HG02642 (cell line): ENCODE data around the gene ZNF512B.

Experiments
- ATAC-seq: cut with Tn5 transposase; IDR thresholded peaks from one replicate; pipeline ENCODE4 v1.9.1; 2021; ENCODE audit warnings: mild to moderate bottlenecking; ENCODE audit not compliant: unreplicated experiment, poor library complexity

Gene ZNF512B

GRCh38 chr20:63951398-63952209 is 18.1 kb downstream of the ZNF512B start:
- ATAC-seq = no peak

GRCh38 chr20:63950701-63951397 is 18.9 kb downstream of the ZNF512B start:
- no peak for ATAC-seq

GRCh38 chr20:63947638-63948456 is 21.9 kb downstream of the ZNF512B start:
- ATAC-seq = no peak

GRCh38 chr20:63946986-63947637 is 22.6 kb downstream of the ZNF512B start:
- no peak for ATAC-seq

GRCh38 chr20:63945921-63946920 is 23.5 kb downstream of the ZNF512B start:
- no peak for ATAC-seq

- ATAC-seq = no peak
Measured at GRCh38 chr20:63945031-63945658, 24.6 kb downstream of the ZNF512B start.

- no peak for ATAC-seq
Measured at GRCh38 chr20:63944078-63944941, 25.4 kb downstream of the ZNF512B start.

- no peak for ATAC-seq
Measured at GRCh38 chr20:63943808-63944077, 26.0 kb downstream of the ZNF512B start.

- ATAC-seq = no peak
Measured at GRCh38 chr20:63942969-63943807, 26.5 kb downstream of the ZNF512B start.

- ATAC-seq = no peak
Measured at GRCh38 chr20:63942250-63942951, 27.3 kb downstream of the ZNF512B start.

GRCh38 chr20:63941282-63942081 is 28.2 kb downstream of the ZNF512B start:
- ATAC-seq = no peak

- no peak for ATAC-seq
Measured at GRCh38 chr20:63940472-63941266, 29.1 kb downstream of the ZNF512B start.

GRCh38 chr20:63940071-63940471 is 29.7 kb downstream of the ZNF512B start:
- ATAC-seq = no peak

GRCh38 chr20:63939061-63939935 is 30.4 kb downstream of the ZNF512B start:
- no peak for ATAC-seq
